Measurements from ENCODE around the gene CCDC9B. TPM values are rescaled to one million over a fixed set of nuclear protein-coding genes. Genes with fewer than 3 reads are reported as not detected.

CCDC9B gene
- total RNA-seq, 1 donor from 2014 or later: 26.1 TPM

- H3K36me3 Mint-ChIP-seq: no peaks in the 10 kb centered on the region
- H3K4me3 Mint-ChIP-seq: no peak overlapping the region
- TF ChIP-seq CTCF (IDR thresholded peaks at IDR 0.05; ENCODE audit: unreplicated experiment): no peak
- H3K4me1 Mint-ChIP-seq: peaks cover 4% of the 10 kb centered on the region
- H3K27me3 Mint-ChIP-seq (ENCODE audit: low read depth): peaks cover 74% of the 10 kb centered on the region
- no peak overlapping the region for H3K27ac Mint-ChIP-seq
- no peak for DNase-seq (ENCODE audit: low spot score in 2 of 2, unreplicated experiment in 2 of 2)
- H3K9me3 Mint-ChIP-seq: no peaks in the 10 kb centered on the region
Observed at GRCh38 chr15:40363611-40364010, 22.9 kb upstream of the CCDC9B start.

GRCh38 chr15:40361640-40362039 lies 20.9 kb upstream of the CCDC9B start:
- peaks cover 76% of the 10 kb centered on the region for H3K27me3 Mint-ChIP-seq (ENCODE audit: low read depth)
- no peak for DNase-seq (ENCODE audit: low spot score in 2 of 2, unreplicated experiment in 2 of 2)

GRCh38 chr15:40360015-40360414 lies 19.3 kb upstream of the CCDC9B start:
- peaks cover 72% of the 10 kb centered on the region for H3K27me3 Mint-ChIP-seq (ENCODE audit: low read depth)
- no peak for TF ChIP-seq CTCF (IDR thresholded peaks at IDR 0.05; ENCODE audit: unreplicated experiment)
- peaks cover 3% of the 10 kb centered on the region for H3K4me1 Mint-ChIP-seq
- H3K27ac Mint-ChIP-seq: no peak overlapping the region
- H3K4me3 Mint-ChIP-seq: no peak overlapping the region
- no peaks in the 10 kb centered on the region for H3K9me3 Mint-ChIP-seq
- H3K36me3 Mint-ChIP-seq: no peaks in the 10 kb centered on the region
- no peak for DNase-seq (ENCODE audit: low spot score in 2 of 2, unreplicated experiment in 2 of 2)

More at GRCh38 chr15:40361640-40362039, 20.9 kb upstream of the CCDC9B start:
- Mint-ChIP-seq H3K9me3 (no peaks in the 10 kb centered on the region), H3K36me3 (no peaks in the 10 kb centered on the region), H3K4me3 (no peak overlapping the region), H3K4me1 (peaks cover 3% of the 10 kb centered on the region), H3K27ac (no peak overlapping the region)
- TF ChIP-seq CTCF (IDR thresholded peaks at IDR 0.05; ENCODE audit: unreplicated experiment): no peak

- H3K4me1 Mint-ChIP-seq: peaks cover 12% of the 10 kb centered on the region
- no peak for TF ChIP-seq CTCF (IDR thresholded peaks at IDR 0.05; ENCODE audit: unreplicated experiment)
- no peaks in the 10 kb centered on the region for H3K36me3 Mint-ChIP-seq
- H3K27me3 Mint-ChIP-seq (ENCODE audit: low read depth): peaks cover 64% of the 10 kb centered on the region
- DNase-seq (ENCODE audit: low spot score in 2 of 2, unreplicated experiment in 2 of 2): no peak
- no peak overlapping the region for H3K27ac Mint-ChIP-seq
- peak overlapping the region; percentile 66 for H3K4me3 Mint-ChIP-seq
- H3K9me3 Mint-ChIP-seq: no peaks in the 10 kb centered on the region
Observed at GRCh38 chr15:40358471-40359353, 18.0 kb upstream of the CCDC9B start.

GRCh38 chr15:40357723-40358470 lies 17.2 kb upstream of the CCDC9B start, which contains the start of gene DISP2:
Gene DISP2 (plus strand): TSS chr15:40358219. CDS start chr15:40358322, 103 bp downstream.
- peaks cover 12% of the 10 kb centered on the region for H3K4me1 Mint-ChIP-seq
- H3K27me3 Mint-ChIP-seq (ENCODE audit: low read depth): peaks cover 60% of the 10 kb centered on the region
- H3K9me3 Mint-ChIP-seq: no peaks in the 10 kb centered on the region
- no peaks in the 10 kb centered on the region for H3K36me3 Mint-ChIP-seq
- peak; percentile 92 to 96 for DNase-seq (ENCODE audit: low spot score in 2 of 2, unreplicated experiment in 2 of 2)
- TF ChIP-seq CTCF (IDR thresholded peaks at IDR 0.05; ENCODE audit: unreplicated experiment): no peak
- H3K4me3 Mint-ChIP-seq: peak within 1 kb of the TSS; percentile 69
- H3K27ac Mint-ChIP-seq: no peak within 1 kb of the TSS

Measured in mesothelial cell of epicardium (in vitro differentiated cells).